Small intestine (tissue), 7 donors: ENCODE measurements around the gene PCED1B. TPM values are rescaled to one million over a fixed set of nuclear protein-coding genes. Genes with fewer than 3 reads are reported as not detected.
A peak's percentile ranks its signal among the peaks of the same experiment; 100 is the strongest.
"Not testable (repeated sequence)": the region's sequence is repeated elsewhere in the genome, so short reads cannot be mapped to it uniquely, and the experiment has no call there.

Source experiments
- DNase-seq, 2 donors: peaks; one replicate each; pipeline versions ENCODE4 v3.0.0 to v3.0.0-alpha.2; 2013
- FAIRE-seq: peaks from 2 replicates; lab custom pipeline; 2012; peaks lifted over from hg19 to GRCh38; lab: Jason Lieb, UNC
- H3K27ac ChIP-seq, 3 donors: one replicate each; pipeline ENCODE4 v1.5.1; 2013; ENCODE audit warnings: low read length in 2 of 3, mild to moderate bottlenecking in 2 of 3, control low read depth in 1 of 3, inconsistent platforms in 1 of 3, low read depth in 1 of 3, moderate library complexity in 1 of 3
- H3K27me3 ChIP-seq, 3 donors: one replicate each; pipeline ENCODE4 v1.6.1; 2013; ENCODE audit warnings: low read length in 3 of 3, inconsistent platforms in 1 of 3; ENCODE audit not compliant: control insufficient read depth in 3 of 3, insufficient read depth in 3 of 3
- H3K36me3 ChIP-seq, 3 donors: one replicate each; pipeline ENCODE4 v1.6.1; 2013; ENCODE audit warnings: low read length in 3 of 3, inconsistent platforms in 1 of 3, low read depth in 1 of 3, mild to moderate bottlenecking in 1 of 3, moderate library complexity in 1 of 3; ENCODE audit not compliant: control insufficient read depth in 3 of 3, insufficient read depth in 2 of 3
- H3K4me1 ChIP-seq, 3 donors: one replicate each; pipeline ENCODE4 v1.6.1; 2013; ENCODE audit warnings: low read length in 2 of 3, inconsistent platforms in 1 of 3, low read depth in 1 of 3, mild to moderate bottlenecking in 1 of 3, moderate library complexity in 1 of 3; ENCODE audit not compliant: control insufficient read depth in 3 of 3, insufficient read depth in 2 of 3
- H3K4me3 ChIP-seq, 3 donors: one replicate each; pipeline ENCODE4 v1.5.1; 2013; ENCODE audit warnings: low read length in 3 of 3, control low read depth in 1 of 3, inconsistent platforms in 1 of 3, low read depth in 1 of 3, mild to moderate bottlenecking in 1 of 3, moderate library complexity in 1 of 3
- H3K9me3 ChIP-seq, 2 donors: one replicate each; pipeline ENCODE4 v1.6.1; 2013; ENCODE audit warnings: low read depth in 1 of 2, low read length in 1 of 2; ENCODE audit not compliant: control insufficient read depth in 2 of 2, insufficient read depth in 1 of 2
- WGBS, 3 donors: extraction: QIAGEN DNeasy Blood & Tissue Kit; methylation state at CpG; one replicate each; pipeline ENCODE4 v1.1.7; 2013; 5-methylcytosine and 5-hydroxymethylcytosine counted together
- polyA plus RNA-seq, 4 donors: library from polyadenylated mRNA; stranded (reverse) in 3 of 4; unstranded in 1 of 4; fragments of 200-250 nt in 3 of 4; fragments of 120-200 nt in 1 of 4; gene quantifications; one replicate each; pipeline versions ENCODE4 v1.2.1 to v1.2.3, GENCODE V29; 2013
- donor health status: healthy with polysubstance abuse.
- donor health status: control.
- donor health status: control.
- donor health status: Bipolar disorder and iron deficiency.
- donor health status: healthy.

Gene PCED1B
- polyA plus RNA-seq, 4 donors, result 1.4 to 4.5 (median 1.6) TPM; not detected in 1

- no peak for FAIRE-seq
- no peaks in the 10 kb centered on the region for H3K27me3 ChIP-seq
- peaks cover 10 to 20% (median 14%) of the 10 kb centered on the region in 3 donors for H3K4me1 ChIP-seq
- H3K4me3 ChIP-seq, result no peak overlapping the region
- peak in 1 of 2 donors; percentile 15 for DNase-seq
- no peaks in the 10 kb centered on the region for H3K9me3 ChIP-seq
- no peaks in the 10 kb centered on the region for H3K36me3 ChIP-seq
- 30 to 60% (median 58%) methylated on average over 5 of the region's 5 CpGs for WGBS, 3 donors
- peak overlapping the region; percentile 68 to 85 (median 77) for H3K27ac ChIP-seq
Measured at GRCh38 chr12:47276253-47276620, 196.8 kb downstream of the PCED1B start.

- DNase-seq, result peak; percentile 85 to 90
- H3K27ac ChIP-seq, result peak overlapping the region; percentile 68 to 85 (median 77)
- H3K4me3 ChIP-seq, result no peak overlapping the region
- H3K9me3 ChIP-seq, result no peaks in the 10 kb centered on the region
- FAIRE-seq, result no peak
- WGBS, 3 donors, result 1 to 17% (median 5%) methylated on average over 4 of the region's 4 CpGs
- peaks cover 10 to 20% (median 14%) of the 10 kb centered on the region in 3 donors for H3K4me1 ChIP-seq
- no peaks in the 10 kb centered on the region for H3K27me3 ChIP-seq
- no peaks in the 10 kb centered on the region for H3K36me3 ChIP-seq
Measured at GRCh38 chr12:47276621-47277309, 197.3 kb downstream of the PCED1B start.

- peak in 1 of 2 donors; percentile 42 for DNase-seq
- H3K9me3 ChIP-seq, result no peaks in the 10 kb centered on the region
- peak overlapping the region in 1 of 3 donors; percentile 68 for H3K27ac ChIP-seq
- FAIRE-seq, result no peak
- no peaks in the 10 kb centered on the region for H3K36me3 ChIP-seq
- 89 to 94% (median 89%) methylated on average over 1 of the region's 1 CpG for WGBS, 3 donors
- no peaks in the 10 kb centered on the region for H3K27me3 ChIP-seq
- H3K4me3 ChIP-seq, result no peak overlapping the region
- peaks cover 10 to 20% (median 14%) of the 10 kb centered on the region in 3 donors for H3K4me1 ChIP-seq
Measured at GRCh38 chr12:47277972-47278448, 198.6 kb downstream of the PCED1B start.

- 97 to 100% (median 97%) methylated on average over 8 of the region's 8 CpGs for WGBS, 3 donors
- peaks cover 10 to 20% (median 14%) of the 10 kb centered on the region in 3 donors for H3K4me1 ChIP-seq
- H3K4me3 ChIP-seq, H3K27ac ChIP-seq, H3K27me3 ChIP-seq, H3K36me3 ChIP-seq, FAIRE-seq, H3K9me3 ChIP-seq, DNase-seq: not testable (repeated sequence)
Measured at GRCh38 chr12:47279758-47280157, 200.3 kb downstream of the PCED1B start.

- H3K4me3 ChIP-seq, result no peak overlapping the region
- DNase-seq (no peak), FAIRE-seq (no peak)
- no peaks in the 10 kb centered on the region for H3K27me3 ChIP-seq
- 87 to 90% (median 89%) methylated on average over 7 of the region's 7 CpGs for WGBS, 3 donors
- no peak overlapping the region for H3K27ac ChIP-seq
- no peaks in the 10 kb centered on the region for H3K9me3 ChIP-seq
- peaks cover 10 to 20% (median 14%) of the 10 kb centered on the region in 3 donors for H3K4me1 ChIP-seq
- H3K36me3 ChIP-seq, result no peaks in the 10 kb centered on the region
Measured at GRCh38 chr12:47280543-47281300, 201.3 kb downstream of the PCED1B start.

GRCh38 chr12:47281667-47282171 is 202.3 kb downstream of the PCED1B start:
- no peaks in the 10 kb centered on the region for H3K27me3 ChIP-seq
- FAIRE-seq (no peak), DNase-seq (no peak)
- no peaks in the 10 kb centered on the region for H3K36me3 ChIP-seq
- H3K27ac ChIP-seq, result no peak overlapping the region
- peaks cover 10 to 22% (median 14%) of the 10 kb centered on the region in 3 donors for H3K4me1 ChIP-seq
- H3K9me3 ChIP-seq, result no peaks in the 10 kb centered on the region
- 64 to 76% (median 71%) methylated on average over 4 of the region's 4 CpGs for WGBS, 3 donors
- no peak overlapping the region for H3K4me3 ChIP-seq

- DNase-seq, result no peak
- Histone ChIP-seq H3K27ac (no peak overlapping the region), H3K4me1 (peaks cover 7 to 18% (median 9%) of the 10 kb centered on the region in 3 donors), H3K4me3 (no peak overlapping the region), H3K9me3 (no peaks in the 10 kb centered on the region), H3K27me3 (no peaks in the 10 kb centered on the region), H3K36me3 (no peaks in the 10 kb centered on the region)
- 88 to 100% (median 94%) methylated on average over 4 of the region's 4 CpGs for WGBS, 3 donors
- no peak for FAIRE-seq
Measured at GRCh38 chr12:47282206-47282605, 202.8 kb downstream of the PCED1B start.
